ENCODE measurements around the gene TRAF1.
A peak's percentile ranks its signal among the peaks of the same experiment; 100 is the strongest.

GRCh38 chr9:120877276-120878034, 49.1 kb downstream of the TRAF1 start:
- peak; percentile 92 for TF ChIP-seq POLR2A (IDR thresholded peaks at IDR 0.05; ENCODE audit: low read depth, low read length)
- no peak for TF ChIP-seq BCL11A (IDR thresholded peaks at IDR 0.05; ENCODE audit: low read depth, low read length)
- TF ChIP-seq BMI1 (IDR thresholded peaks at IDR 0.05; ENCODE audit: borderline replicate concordance): no peak
- no peak for TF ChIP-seq CHD2 (IDR thresholded peaks at IDR 0.05; ENCODE audit: borderline replicate concordance, low read depth, low read length)
- peak; percentile 51 for TF ChIP-seq GATAD2B (conservative IDR thresholded peaks at IDR 0.05; ENCODE audit: low read depth)
- no peak for TF ChIP-seq ZNF217 (IDR thresholded peaks at IDR 0.05)
- TF ChIP-seq CTCF (IDR thresholded peaks at IDR 0.05 in 2 of 3, conservative IDR thresholded peaks at IDR 0.05 in 1 of 3; ENCODE audit: control insufficient read depth in 2 of 3, extremely low read depth in 1 of 3, insufficient read depth in 1 of 3, low read depth in 3 of 3, low read length in 3 of 3): peak; percentile 12 to 33 (median 25); a peak in 4 of 6 replicates
- TF ChIP-seq POLR2AphosphoS5 (IDR thresholded peaks at IDR 0.05; ENCODE audit: low read length): peak; percentile 65; the same call in 1 of the 2 replicates
- TF ChIP-seq PBX3 (IDR thresholded peaks at IDR 0.05; ENCODE audit: insufficient replicate concordance, low read depth, low read length): peak; percentile 9
- no peak for TF ChIP-seq ZBTB33 (IDR thresholded peaks at IDR 0.05)
- TF ChIP-seq EZH2 (IDR thresholded peaks at IDR 0.05; ENCODE audit: borderline replicate concordance, control insufficient read depth, low read depth, low read length): no peak
